ENCODE results near the gene LHFPL3. TPM values are rescaled to one million over a fixed set of nuclear protein-coding genes. Genes with fewer than 3 reads are reported as not detected.

The LHFPL3 gene
- total RNA-seq, 8 experiments from 2014 or later, result 1.0 to 26.2 (median 5.0) TPM; not detected in 1

DNA sequence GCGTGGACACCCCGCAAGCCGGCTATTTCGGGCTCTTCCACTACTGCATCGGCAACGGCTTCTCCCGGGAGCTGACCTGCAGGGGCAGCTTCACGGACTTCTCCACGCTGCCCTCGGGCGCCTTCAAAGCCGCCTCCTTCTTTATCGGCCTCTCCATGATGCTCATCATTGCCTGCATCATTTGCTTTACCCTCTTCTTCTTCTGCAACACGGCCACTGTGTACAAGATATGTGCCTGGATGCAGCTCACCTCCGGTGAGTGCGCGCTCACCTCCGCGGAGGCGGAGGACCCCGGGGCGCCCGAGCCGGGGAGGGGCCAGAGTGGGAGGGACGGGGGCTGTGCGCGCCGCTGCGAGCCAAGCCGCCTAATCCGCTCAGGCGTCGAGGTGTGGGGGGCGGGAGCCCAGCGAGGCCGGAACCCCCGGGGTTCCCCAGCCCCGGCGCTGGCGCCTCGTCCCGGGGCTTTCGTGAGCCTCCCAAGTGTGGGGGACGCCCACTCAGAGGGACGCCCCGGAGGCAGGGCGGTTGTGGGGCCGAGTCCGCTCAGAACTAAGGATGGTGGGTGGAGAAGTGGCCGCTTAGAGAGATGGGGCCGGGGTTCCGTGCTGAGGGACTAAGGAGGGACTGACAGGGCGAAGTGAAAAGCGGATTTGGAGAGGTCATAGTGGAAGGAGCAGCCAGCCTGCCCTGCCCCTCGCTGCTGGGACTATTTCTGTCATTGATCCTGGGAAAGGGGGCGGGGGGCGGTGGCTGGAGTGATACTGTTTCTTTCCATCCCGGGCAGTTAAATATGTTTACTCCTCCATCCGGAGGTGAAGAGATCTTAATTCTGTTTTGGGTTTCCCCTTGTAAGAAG, 795 bp downstream of the LHFPL3 start:
- Histone ChIP-seq H3K4me3 (peak overlapping the region; percentile 39 to 68 (median 47)), H3K27ac (no peak overlapping the region), H3K4me1 (replicated peaks in 1 of 2) (peaks cover 0 to 12% of the 10 kb centered on the region in 2 donors)
- peak in 7 of 8 experiments; percentile 19 to 70 (median 67) for ATAC-seq (replicated peaks in 6 of 8)
- in situ Hi-C loops (cut with MboI; ENCODE audit: low pct_unique_long_range_greater_than_20kb in 2 of 9, low sequenced_read_pairs in 9 of 9, unreplicated experiment in 9 of 9), result no loop called here
- WGBS, 10 experiments, result 0 to 15% (median 0%) methylated on average over 1 to 10 of the region's 59 CpGs; no CpG with 5 or more reads in 1 of the 10 experiments

DNA sequence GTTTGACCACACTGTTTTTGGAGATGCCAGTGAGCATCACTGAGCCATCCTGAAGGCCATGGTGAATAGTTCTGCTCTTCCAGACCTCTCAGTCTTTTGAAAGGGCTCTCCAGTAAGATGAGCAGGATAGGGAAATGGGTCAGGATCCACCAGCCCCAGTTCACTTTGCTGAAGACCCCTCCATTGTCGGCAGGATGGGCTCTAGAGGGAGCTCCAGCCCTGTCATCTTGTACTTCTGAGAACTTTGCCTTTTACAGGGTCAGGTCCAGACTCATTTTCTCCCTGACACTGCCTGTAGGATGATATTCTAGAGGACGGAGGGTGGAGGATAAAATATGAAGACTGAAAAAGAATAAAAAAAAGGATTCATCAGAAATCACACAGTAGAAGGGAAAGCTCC, 13.1 kb downstream of the LHFPL3 start:
- Histone ChIP-seq H3K27ac (no peak overlapping the region), H3K4me1 (replicated peaks in 1 of 2) (no peaks in the 10 kb centered on the region), H3K4me3 (no peak overlapping the region)
- WGBS, 10 experiments, result 0 to 69% (median 36%) methylated on average over 1 to 2 of the region's 2 CpGs; no CpG with 5 or more reads in 3 of the 10 experiments
- ATAC-seq (replicated peaks in 6 of 8), result peak in 4 of 8 experiments; percentile 48 to 96 (median 56)
- in situ Hi-C loops (cut with MboI; ENCODE audit: low pct_unique_long_range_greater_than_20kb in 2 of 9, low sequenced_read_pairs in 9 of 9, unreplicated experiment in 9 of 9), result no loop called here

DNA sequence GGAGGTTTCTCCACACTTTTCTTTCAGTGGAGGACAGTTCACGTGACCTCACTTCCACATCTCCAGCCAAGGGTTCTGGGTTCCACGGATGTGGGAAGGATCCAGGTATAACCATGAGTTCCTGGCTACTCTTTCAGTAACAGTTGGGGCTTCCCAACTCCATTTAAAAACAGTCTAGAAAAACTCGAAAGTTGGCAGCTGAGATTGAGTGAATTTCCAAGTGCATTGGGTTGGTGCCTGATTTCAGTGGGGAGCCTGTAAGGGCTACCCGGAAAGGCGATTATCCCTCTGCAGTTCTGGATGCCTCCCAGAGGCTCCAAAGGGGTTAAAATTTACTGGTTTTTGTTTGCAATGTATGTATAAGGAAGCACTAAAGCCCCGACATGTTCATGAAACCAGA, 24.3 kb downstream of the LHFPL3 start:
- Histone ChIP-seq H3K27ac (no peak overlapping the region), H3K4me3 (no peak overlapping the region), H3K4me1 (replicated peaks in 1 of 2) (peaks cover under 1 to 3% of the 10 kb centered on the region in 2 donors)
- in situ Hi-C loops (cut with MboI; ENCODE audit: low pct_unique_long_range_greater_than_20kb in 2 of 9, low sequenced_read_pairs in 9 of 9, unreplicated experiment in 9 of 9), result no loop called here
- ATAC-seq (replicated peaks in 6 of 8), result no peak
- 10 to 100% (median 68%) methylated on average over 1 to 6 of the region's 6 CpGs; no CpG with 5 or more reads in 2 of the 10 experiments for WGBS, 10 experiments

DNA sequence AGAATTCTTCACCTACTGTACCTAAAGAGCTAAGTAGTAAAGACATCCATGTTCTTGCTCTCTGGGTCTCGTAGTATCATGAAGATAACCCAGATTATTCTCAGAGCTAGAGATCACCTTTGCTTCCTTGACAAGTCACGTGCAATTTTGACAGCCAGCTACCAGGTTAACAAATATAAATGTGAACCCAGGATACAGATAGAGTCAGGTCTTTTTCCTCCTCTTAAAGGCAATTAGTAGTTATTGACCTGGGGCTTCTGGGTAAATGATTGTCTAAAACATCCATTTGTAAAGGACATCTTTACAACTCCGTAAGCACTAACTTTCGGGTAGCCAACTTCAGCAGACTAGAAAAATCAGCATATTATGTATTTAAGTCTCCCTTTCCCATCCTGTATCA, 28.8 kb downstream of the LHFPL3 start:
- H3K27ac ChIP-seq, result no peak overlapping the region
- 10 to 95% (median 81%) methylated on average over 1 to 4 of the region's 4 CpGs; no CpG with 5 or more reads in 1 of the 10 experiments for WGBS, 10 experiments
- no peak overlapping the region for H3K4me3 ChIP-seq
- H3K4me1 ChIP-seq (replicated peaks in 1 of 2), result peaks cover 22 to 24% of the 10 kb centered on the region in 2 donors
- no peak for ATAC-seq (replicated peaks in 6 of 8)
- in situ Hi-C loops (cut with MboI; ENCODE audit: low pct_unique_long_range_greater_than_20kb in 2 of 9, low sequenced_read_pairs in 9 of 9, unreplicated experiment in 9 of 9), result no loop called here

DNA sequence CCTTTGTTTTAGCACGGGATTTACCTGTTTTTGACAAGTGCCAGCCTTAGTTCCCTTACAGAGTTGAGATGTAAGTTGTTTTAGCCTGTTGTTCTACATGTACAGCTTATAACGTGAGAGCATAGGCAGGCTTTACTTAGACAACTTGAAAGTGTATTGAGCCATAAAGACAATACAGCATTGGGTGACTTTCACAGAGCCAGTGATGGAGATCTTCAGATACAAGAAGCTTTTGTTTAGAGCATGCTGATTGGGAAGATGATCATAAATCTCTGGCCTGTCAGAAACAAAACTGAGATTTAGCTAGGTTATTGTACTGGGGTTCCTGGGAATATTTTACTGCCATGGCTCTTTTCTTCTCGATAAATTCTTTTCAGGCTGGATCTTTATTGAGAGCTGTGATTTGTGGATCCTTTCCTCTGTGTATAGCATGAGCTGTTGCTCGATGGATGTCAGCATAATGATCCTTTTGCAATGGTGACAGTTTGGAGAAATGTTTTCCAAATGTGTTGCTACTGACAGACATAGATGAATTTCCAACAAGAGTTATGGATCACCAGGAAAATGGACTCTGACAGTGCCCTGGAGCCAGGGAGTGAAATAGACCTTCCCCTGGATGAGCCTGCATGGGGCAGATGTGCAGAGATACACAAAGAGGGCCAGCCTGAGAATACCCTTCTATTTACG, 30.2 kb downstream of the LHFPL3 start:
- H3K4me3 ChIP-seq, result no peak overlapping the region
- peak in 5 of 8 experiments; percentile 65 to 88 (median 88) for ATAC-seq (replicated peaks in 6 of 8)
- peak overlapping the region in 1 of 2 donors; percentile 54 for H3K27ac ChIP-seq
- 0 to 60% (median 21%) methylated on average over 1 to 5 of the region's 5 CpGs; no CpG with 5 or more reads in 1 of the 10 experiments for WGBS, 10 experiments
- in situ Hi-C loops (cut with MboI; ENCODE audit: low pct_unique_long_range_greater_than_20kb in 2 of 9, low sequenced_read_pairs in 9 of 9, unreplicated experiment in 9 of 9), result no loop called here
- peaks cover 22 to 24% of the 10 kb centered on the region in 2 donors for H3K4me1 ChIP-seq (replicated peaks in 1 of 2)

DNA sequence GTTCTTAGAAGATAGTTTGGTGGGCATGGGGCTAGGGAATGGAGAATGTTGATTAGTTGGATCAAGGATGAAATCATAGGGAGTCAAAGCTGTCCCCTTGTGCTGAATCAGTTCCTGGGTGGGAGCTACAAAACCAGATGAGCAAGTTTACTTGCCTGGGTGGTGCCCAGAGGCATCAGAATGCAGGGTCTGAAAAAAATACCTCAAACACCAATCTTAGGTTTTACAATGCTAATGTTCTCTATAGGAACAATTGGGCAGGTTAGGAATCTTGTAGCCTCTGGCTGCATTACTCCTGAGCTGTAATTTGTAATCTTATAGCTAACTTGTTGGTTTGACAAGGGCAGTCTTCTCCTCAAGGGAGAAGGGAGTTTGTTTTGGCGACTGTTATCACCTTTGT, 34.4 kb downstream of the LHFPL3 start:
- in situ Hi-C loops (cut with MboI; ENCODE audit: low pct_unique_long_range_greater_than_20kb in 2 of 9, low sequenced_read_pairs in 9 of 9, unreplicated experiment in 9 of 9), result no loop called here
- ATAC-seq (replicated peaks in 6 of 8), result peak in 2 of 8 experiments; percentile 38 to 50
- peaks cover 22 to 25% of the 10 kb centered on the region in 2 donors for H3K4me1 ChIP-seq (replicated peaks in 1 of 2)
- no peak overlapping the region for H3K4me3 ChIP-seq
- no peak overlapping the region for H3K27ac ChIP-seq
- WGBS, 10 experiments, result 10 to 100% (median 100%) methylated on average over 1 of the region's 1 CpG; no CpG with 5 or more reads in 5 of the 10 experiments

DNA sequence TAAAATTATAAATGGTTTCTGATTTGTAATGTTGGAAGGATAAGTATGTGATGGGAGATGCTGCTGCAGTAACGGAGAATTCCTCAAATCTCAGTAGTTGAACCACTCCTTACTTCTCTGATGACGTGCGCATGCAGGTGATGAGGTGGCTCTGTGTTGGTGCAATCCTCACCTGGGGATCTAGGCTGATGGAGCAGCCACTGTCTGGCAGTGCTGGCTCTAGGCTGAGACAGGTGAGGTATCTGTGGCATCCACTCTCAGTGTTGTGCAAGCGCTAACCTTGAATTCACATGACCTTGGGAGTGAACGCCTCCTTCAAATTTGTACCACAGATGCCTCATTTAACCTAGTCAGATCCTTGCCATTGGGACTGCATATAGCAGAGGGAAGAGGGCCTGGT, 35.0 kb downstream of the LHFPL3 start:
- no peak overlapping the region for H3K4me3 ChIP-seq
- in situ Hi-C loops (cut with MboI; ENCODE audit: low pct_unique_long_range_greater_than_20kb in 2 of 9, low sequenced_read_pairs in 9 of 9, unreplicated experiment in 9 of 9), result no loop called here
- no peak overlapping the region for H3K27ac ChIP-seq
- peaks cover 23% of the 10 kb centered on the region in 2 donors for H3K4me1 ChIP-seq (replicated peaks in 1 of 2)
- WGBS, 10 experiments, result 17 to 100% (median 88%) methylated on average over 1 to 2 of the region's 5 CpGs; no CpG with 5 or more reads in 2 of the 10 experiments
- no peak for ATAC-seq (replicated peaks in 6 of 8)

DNA sequence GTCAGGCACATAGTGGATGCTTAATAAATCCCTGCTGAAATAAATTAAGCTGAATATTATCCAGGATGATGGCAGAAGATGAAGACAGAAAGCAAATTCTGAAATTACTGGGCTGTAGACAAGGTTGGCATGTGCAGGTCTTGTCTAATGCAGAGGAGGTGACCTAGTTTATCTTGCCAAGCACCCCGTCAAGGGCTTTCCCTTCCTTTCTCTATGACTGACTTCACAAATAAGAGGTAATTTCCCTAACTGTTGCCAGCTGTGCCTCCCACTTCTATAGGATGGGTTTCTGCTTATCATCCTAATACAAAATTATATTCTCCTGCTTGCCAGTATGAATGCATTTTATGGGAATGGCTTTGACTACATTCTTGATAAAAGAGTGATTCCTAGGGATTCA, 38.0 kb downstream of the LHFPL3 start:
- 40 to 100% (median 100%) methylated on average over 1 of the region's 1 CpG; no CpG with 5 or more reads in 7 of the 10 experiments for WGBS, 10 experiments
- no peak for ATAC-seq (replicated peaks in 6 of 8)
- Histone ChIP-seq H3K27ac (no peak overlapping the region), H3K4me1 (replicated peaks in 1 of 2) (peaks cover 7 to 9% of the 10 kb centered on the region in 2 donors), H3K4me3 (no peak overlapping the region)
- in situ Hi-C loops (cut with MboI; ENCODE audit: low pct_unique_long_range_greater_than_20kb in 2 of 9, low sequenced_read_pairs in 9 of 9, unreplicated experiment in 9 of 9), result no loop called here

DNA sequence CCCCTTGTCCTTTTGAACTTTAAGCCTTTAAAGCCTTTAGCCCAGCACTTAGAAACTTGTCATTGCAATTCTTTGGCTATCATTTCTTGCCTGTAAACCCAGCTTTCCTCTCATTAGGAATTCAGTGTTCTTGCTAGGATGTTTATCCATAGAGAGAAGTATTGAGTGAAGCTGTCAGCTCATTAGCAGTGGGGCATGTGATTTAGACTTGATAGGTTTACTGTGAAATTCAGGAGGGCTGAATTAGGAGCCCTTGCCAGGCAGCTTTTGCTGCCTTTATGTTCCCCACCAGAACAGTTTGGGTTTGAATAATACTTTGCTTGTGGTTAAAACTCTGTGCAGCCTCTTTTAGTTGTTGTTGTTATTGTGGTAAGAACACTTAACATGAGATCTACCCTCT, 39.5 kb downstream of the LHFPL3 start:
- ATAC-seq (replicated peaks in 6 of 8), result peak in 4 of 8 experiments; percentile 23 to 47 (median 32)
- no peak overlapping the region for H3K4me3 ChIP-seq
- peaks cover 7 to 9% of the 10 kb centered on the region in 2 donors for H3K4me1 ChIP-seq (replicated peaks in 1 of 2)
- in situ Hi-C loops (cut with MboI; ENCODE audit: low pct_unique_long_range_greater_than_20kb in 2 of 9, low sequenced_read_pairs in 9 of 9, unreplicated experiment in 9 of 9), result no loop called here
- no peak overlapping the region for H3K27ac ChIP-seq

DNA sequence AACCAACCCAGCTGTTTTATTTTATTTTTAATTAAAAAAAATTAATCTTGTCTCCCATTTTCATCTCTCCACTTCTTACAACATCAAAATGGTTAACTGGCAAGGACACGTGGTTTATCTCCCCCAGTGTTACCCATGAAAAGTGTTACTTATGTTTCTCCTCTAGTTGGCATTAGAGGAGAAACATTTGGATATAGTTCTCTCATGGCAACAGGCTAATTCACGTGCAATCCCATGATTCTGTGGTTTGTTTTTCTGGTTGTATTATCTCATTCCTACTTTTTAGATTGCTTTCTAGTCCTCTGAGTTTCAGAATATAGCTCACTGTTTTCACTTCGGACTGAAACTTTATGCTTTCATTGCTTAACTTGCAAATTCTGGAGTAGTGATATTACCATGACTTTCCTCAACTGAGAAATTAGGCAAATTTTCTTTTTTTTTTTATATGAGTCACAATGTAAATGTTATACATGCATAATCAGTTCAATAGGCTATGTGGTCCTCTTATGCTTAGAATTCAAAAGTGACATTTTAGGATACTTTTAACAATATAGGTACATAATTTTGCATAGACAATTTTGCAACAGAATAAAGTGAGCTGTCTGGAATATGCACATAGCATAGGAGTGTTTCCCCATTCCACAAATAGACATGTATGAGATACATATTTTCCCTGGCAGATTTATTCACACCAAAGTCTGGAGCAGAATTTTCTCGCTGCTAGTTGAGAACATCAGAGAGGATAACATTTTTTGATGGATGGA, 43.0 kb downstream of the LHFPL3 start:
- ATAC-seq (replicated peaks in 6 of 8), result peak in 4 of 8 experiments; percentile 51 to 91 (median 86)
- H3K27ac ChIP-seq, result no peak overlapping the region
- in situ Hi-C loops (cut with MboI; ENCODE audit: low pct_unique_long_range_greater_than_20kb in 2 of 9, low sequenced_read_pairs in 9 of 9, unreplicated experiment in 9 of 9), result no loop called here
- no peak overlapping the region for H3K4me3 ChIP-seq
- WGBS, 10 experiments, result 0 to 95% (median 81%) methylated on average over 1 to 4 of the region's 4 CpGs
- H3K4me1 ChIP-seq (replicated peaks in 1 of 2), result peaks cover 5 to 9% of the 10 kb centered on the region in 2 donors

DNA sequence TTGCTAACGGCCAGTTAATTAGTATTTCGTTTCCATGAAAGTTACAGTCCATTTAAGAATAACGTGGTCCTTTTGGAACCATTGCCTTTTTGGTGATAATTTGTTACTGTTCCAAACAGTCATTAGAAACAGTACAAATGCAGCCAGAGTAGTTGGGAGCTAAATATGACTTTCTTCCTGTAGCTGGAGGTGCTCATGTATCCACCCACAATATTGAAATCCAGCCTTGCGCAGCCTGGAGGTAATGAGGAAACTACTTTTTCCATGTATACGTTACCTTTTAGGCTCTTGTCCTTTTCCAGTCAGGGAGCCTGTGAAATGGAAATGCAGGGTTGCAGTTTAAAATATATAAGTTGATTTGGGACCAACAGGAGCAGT, 43.6 kb downstream of the LHFPL3 start:
- Histone ChIP-seq H3K27ac (no peak overlapping the region), H3K4me1 (replicated peaks in 1 of 2) (peaks cover 5 to 9% of the 10 kb centered on the region in 2 donors), H3K4me3 (no peak overlapping the region)
- ATAC-seq (replicated peaks in 6 of 8), result peak in 3 of 8 experiments; percentile 36 to 59 (median 53)
- WGBS, 10 experiments, result 5 to 100% (median 85%) methylated on average over 1 to 5 of the region's 5 CpGs; no CpG with 5 or more reads in 2 of the 10 experiments
- in situ Hi-C loops (cut with MboI; ENCODE audit: low pct_unique_long_range_greater_than_20kb in 2 of 9, low sequenced_read_pairs in 9 of 9, unreplicated experiment in 9 of 9), result no loop called here

DNA sequence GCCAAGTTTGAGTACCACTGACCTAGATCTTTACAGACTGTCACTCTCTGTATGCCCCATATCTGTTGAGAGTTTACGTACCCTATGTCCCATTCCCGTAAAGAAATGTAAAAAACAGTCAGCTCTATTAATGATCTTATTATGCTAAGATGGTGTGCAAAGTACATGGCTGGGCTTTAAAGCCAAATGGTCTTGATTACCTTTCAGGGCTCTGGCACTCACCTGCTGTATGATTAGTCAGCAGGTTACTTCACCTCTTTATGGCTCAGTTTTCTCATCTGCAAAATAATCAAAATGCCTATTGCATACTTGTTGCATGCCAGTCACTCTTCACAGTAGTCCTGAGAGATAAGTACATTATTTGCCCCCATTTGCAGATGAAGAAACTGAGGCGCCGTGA, 54.2 kb downstream of the LHFPL3 start:
- Histone ChIP-seq H3K4me3 (no peak overlapping the region), H3K27ac (no peak overlapping the region), H3K4me1 (replicated peaks in 1 of 2) (no peaks in the 10 kb centered on the region)
- in situ Hi-C loops (cut with MboI; ENCODE audit: low pct_unique_long_range_greater_than_20kb in 2 of 9, low sequenced_read_pairs in 9 of 9, unreplicated experiment in 9 of 9), result no loop called here
- WGBS, 10 experiments, result 25 to 100% (median 91%) methylated on average over 1 to 4 of the region's 4 CpGs; no CpG with 5 or more reads in 2 of the 10 experiments
- ATAC-seq (replicated peaks in 6 of 8), result no peak

DNA sequence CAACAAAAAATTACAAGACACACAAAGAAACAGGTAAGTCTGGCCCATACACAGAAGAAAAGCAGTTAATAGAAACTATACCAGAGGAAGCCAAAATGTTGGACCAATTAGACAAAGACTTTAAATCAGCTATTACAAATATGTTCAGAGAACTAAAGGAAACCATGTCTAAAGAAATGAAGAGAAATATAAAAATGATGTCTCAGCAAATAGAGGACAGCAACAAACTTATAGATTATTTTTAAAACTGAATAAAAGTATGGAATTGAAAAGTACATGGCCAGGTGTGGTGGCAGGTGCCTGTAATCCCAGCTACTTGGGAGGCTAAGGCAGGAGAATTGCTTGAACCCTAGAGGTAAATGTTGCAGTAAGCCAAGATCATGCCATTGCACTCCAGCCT, 58.5 kb downstream of the LHFPL3 start:
- Histone ChIP-seq H3K4me3 (no peak overlapping the region), H3K4me1 (replicated peaks in 1 of 2) (no peaks in the 10 kb centered on the region), H3K27ac (no peak overlapping the region)
- in situ Hi-C loops (cut with MboI; ENCODE audit: low pct_unique_long_range_greater_than_20kb in 2 of 9, low sequenced_read_pairs in 9 of 9, unreplicated experiment in 9 of 9), result no loop called here
- ATAC-seq (replicated peaks in 6 of 8), result no peak
